Mesodermal cell (in vitro differentiated cells): ENCODE measurements around the gene GP1BB.
"Not testable (repeated sequence)": the region's sequence is repeated elsewhere in the genome, so short reads cannot be mapped to it uniquely, and the experiment has no call there.

ENCODE experiments used
- H3K27ac ChIP-seq: 2 replicates; pipeline ENCODE4 v1.7.0; 2013; ENCODE audit warnings: mild to moderate bottlenecking, low read depth, low read length, moderate library complexity; ENCODE audit not compliant: severe bottlenecking
- H3K36me3 ChIP-seq: 2 replicates; pipeline ENCODE4 v1.7.1; 2013; ENCODE audit warnings: mild to moderate bottlenecking, low read length, moderate library complexity; ENCODE audit not compliant: control insufficient read depth, insufficient read depth
- H3K4me1 ChIP-seq: one replicate; pipeline ENCODE4 v1.7.1; 2013; ENCODE audit warnings: mild to moderate bottlenecking, low read length; ENCODE audit not compliant: insufficient read depth, control insufficient read depth, poor library complexity, severe bottlenecking
- H3K4me3 ChIP-seq: 2 replicates; pipeline ENCODE4 v1.7.0; 2013; ENCODE audit warnings: low read length, control low read depth, mild to moderate bottlenecking; ENCODE audit not compliant: insufficient read depth, poor library complexity, severe bottlenecking; ENCODE audit errors: extremely low read depth
- H3K9me3 ChIP-seq: 2 replicates; pipeline ENCODE4 v1.7.1; 2013; ENCODE audit warnings: mild to moderate bottlenecking, low read length, moderate library complexity; ENCODE audit not compliant: control insufficient read depth
- WGBS, 2 experiments: methylation state at CpG; one replicate each; pipeline ENCODE4 v1.1.5; 2013; ENCODE audit warnings: missing lambda C conversion rate in 2 of 2; ENCODE audit not compliant: insufficient coverage in 2 of 2; 5-methylcytosine and 5-hydroxymethylcytosine counted together

The GP1BB gene

DNA sequence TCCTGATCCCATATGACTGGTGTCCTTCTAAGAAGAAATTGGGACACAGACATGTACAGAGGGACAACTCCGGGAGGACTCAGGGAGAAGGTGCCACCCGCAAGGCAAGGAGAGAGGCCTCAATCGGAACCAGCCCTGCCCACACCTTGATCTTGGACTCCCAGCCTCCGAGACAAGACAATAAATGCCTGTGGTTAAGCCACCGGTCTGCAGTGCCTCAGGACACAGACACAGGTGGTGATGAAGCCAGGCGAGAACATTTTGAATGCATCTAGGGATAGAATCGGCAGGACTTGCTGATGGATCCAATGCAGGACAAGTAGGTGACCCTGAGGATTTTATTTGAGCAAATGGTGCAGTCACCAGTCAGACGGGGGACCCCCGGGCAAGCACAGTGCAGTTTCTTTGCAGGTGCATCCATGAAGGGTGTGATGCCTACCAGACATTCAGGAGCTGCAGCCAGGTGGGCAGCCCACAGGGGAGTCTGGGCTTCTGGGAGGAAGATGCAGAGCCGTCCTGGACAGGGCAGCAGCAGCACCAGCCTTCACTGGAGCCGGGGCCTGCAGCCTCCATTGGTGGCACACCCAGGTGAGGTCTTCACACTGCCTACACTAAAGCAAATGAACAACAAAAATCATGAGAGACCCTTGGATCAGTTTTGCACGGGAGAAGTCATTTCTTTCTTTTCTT, 29.2 kb upstream of the GP1BB start:
- Histone ChIP-seq H3K4me1 (peaks cover 11% of the 10 kb centered on the region), H3K4me3 (no peak overlapping the region), H3K9me3 (no peaks in the 10 kb centered on the region), H3K36me3 (no peaks in the 10 kb centered on the region), H3K27ac (no peak overlapping the region)
- 89 to 93% methylated on average over 10 to 11 of the region's 12 CpGs for WGBS, 2 experiments

DNA sequence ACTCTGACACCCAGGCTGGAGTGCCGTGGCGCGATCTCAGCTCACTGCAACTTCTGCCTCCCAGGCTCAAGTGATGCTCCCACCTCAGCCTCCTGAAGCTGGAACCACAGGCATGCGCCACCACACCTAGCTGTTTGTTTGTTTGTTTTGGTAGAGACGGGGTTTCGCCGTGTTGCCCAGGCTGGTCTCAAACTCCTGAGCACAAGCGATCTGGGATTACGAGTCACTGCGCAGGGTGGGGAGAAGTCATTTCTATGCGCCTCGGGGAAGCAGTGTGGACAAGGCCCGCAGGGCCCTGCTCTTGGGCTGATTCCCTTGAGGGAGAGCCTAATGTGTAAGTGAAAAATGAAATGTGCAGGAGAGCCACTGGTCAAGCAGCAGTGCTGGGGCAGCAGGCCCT, 28.6 kb upstream of the GP1BB start:
- WGBS, 2 experiments, result 87 to 90% methylated on average over 11 to 12 of the region's 13 CpGs

DNA sequence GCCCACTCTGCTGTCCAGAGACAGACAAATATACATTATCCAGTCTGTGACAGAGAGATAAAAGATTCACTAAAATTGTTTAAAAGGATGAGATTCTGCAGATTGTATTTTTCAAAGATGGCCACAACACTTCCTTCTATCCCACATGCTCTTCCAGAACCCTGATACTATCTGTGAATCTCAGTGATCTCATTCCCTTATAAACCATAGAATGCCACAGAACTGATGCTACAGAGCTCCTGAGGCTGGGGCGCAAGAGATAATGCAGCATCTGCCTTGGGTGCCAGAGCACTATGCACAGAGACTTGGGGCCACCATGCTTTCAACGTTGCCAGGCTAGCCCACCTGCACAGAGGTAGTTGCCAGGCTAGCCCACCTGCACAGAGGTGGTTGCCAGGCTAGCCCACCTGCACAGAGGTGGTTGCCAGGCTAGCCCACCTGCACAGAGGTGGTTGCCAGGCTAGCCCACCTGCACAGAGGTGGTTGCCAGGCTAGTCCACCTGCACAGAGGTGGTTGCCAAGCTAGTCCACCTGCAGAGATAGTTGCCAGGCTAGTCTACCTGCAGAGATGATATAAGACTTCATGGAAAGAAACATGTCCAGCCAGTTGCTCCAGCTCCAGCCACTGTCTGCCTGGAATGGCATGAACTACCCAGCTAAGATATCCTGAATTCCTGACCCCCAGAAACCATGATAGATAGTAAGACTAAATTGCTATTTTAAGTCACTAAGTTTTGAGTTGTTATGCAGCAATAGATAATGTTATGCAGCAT, 26.6 kb upstream of the GP1BB start:
- 76 to 90% methylated on average over 2 of the region's 2 CpGs for WGBS, 2 experiments
- H3K4me3 ChIP-seq, result no peak overlapping the region
- H3K9me3 ChIP-seq, result no peaks in the 10 kb centered on the region
- no peak overlapping the region for H3K27ac ChIP-seq
- H3K4me1 ChIP-seq, result peaks cover 6% of the 10 kb centered on the region
- H3K36me3 ChIP-seq, result no peaks in the 10 kb centered on the region

More for the DNA sequence above, 28.6 kb upstream of the GP1BB start:
- Histone ChIP-seq H3K4me3 (no peak overlapping the region), H3K36me3 (no peaks in the 10 kb centered on the region), H3K27ac (no peak overlapping the region), H3K9me3 (no peaks in the 10 kb centered on the region), H3K4me1 (peaks cover 11% of the 10 kb centered on the region)

DNA sequence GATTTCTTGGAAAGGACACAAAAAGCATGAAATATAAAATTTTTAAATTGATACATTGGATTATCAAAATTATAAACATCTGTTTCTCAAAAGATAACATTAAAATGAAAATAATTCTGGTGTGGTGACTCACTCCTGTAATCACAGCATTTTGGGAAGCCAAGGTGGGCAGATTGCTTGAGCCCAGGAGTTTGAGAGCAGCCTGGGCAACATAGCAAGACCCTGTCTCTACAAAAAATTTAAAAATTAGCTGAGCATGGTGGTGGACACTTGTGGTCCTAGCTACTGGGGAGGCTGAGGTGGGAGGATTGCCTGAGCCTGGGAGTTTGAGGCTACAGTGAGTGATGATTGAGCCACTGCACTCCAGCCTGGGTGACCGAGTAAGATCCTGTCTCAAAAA, 25.5 kb upstream of the GP1BB start:
- 100% methylated on average over 1 of the region's 1 CpG; no CpG with 5 or more reads in 1 of the 2 experiments for whole genome bisulfite sequencing, 2 experiments
- H3K4me1 ChIP-seq, H3K36me3 ChIP-seq, H3K9me3 ChIP-seq, H3K4me3 ChIP-seq, H3K27ac ChIP-seq: not testable (repeated sequence)

DNA sequence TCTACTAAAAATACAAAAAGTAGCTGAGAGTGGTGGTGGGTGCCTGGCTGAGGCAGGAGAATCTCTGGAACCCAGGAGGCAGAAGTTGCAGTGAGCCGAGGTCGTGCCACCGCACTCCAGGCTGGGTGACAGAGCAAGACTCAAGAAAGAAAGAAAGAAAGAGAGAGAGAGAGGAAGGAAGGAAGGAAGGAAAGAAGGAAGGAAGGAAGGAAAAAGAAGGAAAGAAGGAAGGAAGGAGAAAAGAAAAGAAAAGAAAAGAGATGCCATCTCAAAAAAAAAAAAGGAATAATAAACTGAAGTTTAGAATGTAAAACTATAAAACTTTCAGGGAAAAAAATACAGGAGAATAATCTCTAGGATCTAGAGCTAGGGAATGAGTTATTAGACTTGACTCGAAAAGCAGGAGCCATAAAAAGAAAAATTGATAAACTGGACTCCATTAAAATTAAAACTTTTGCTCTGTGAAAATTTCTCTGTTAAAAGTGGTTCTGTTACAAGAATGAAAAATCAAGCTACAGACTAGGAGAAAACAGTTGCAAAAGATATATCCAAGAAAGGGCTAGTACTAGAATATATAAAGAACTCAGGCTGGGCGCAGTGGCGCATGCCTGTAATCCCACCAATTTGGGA, 22.4 kb upstream of the GP1BB start:
- H3K36me3 ChIP-seq, result no peaks in the 10 kb centered on the region
- H3K9me3 ChIP-seq, result no peaks in the 10 kb centered on the region
- no peak overlapping the region for H3K27ac ChIP-seq
- WGBS, 2 experiments, result 77 to 93% methylated on average over 4 to 5 of the region's 6 CpGs
- H3K4me3 ChIP-seq, result no peak overlapping the region
- H3K4me1 ChIP-seq, result no peaks in the 10 kb centered on the region

DNA sequence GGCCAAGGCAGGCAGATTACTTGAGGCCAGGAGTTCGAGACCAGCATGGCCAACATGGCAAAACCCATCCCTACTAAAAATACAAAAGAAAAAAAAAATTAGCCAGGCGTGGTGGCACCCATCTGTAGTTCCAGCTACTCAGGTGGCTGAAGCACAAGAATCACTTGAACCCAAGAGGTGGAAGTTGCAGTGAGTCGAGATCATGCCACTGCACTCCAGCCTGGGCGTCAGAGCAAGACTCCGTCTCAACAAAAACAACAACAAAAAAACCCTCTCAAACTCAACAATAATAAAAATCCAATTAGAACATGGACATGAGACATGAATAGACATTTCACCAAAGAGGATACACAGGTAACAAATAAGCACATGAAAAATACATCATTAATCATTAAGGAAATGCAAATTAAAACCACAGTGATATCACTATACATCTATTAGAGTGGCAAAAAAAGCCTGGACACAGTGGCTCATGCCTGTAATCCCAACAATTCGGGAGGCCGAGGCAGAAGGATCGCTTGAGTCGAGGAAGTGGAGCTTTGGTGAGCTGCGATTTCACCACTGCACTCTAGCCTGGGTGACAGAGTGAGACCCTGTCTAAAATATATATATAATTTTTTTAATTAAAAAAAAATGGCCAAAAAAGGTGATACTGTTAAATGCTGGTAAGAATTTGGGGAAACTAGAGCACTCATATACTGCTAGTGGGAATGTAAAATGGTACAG, 21.8 kb upstream of the GP1BB start:
- Histone ChIP-seq H3K9me3 (no peaks in the 10 kb centered on the region), H3K36me3 (no peaks in the 10 kb centered on the region), H3K4me3 (no peak overlapping the region), H3K27ac (no peak overlapping the region), H3K4me1 (no peaks in the 10 kb centered on the region)
- 90 to 96% methylated on average over 4 to 8 of the region's 10 CpGs for WGBS, 2 experiments

DNA sequence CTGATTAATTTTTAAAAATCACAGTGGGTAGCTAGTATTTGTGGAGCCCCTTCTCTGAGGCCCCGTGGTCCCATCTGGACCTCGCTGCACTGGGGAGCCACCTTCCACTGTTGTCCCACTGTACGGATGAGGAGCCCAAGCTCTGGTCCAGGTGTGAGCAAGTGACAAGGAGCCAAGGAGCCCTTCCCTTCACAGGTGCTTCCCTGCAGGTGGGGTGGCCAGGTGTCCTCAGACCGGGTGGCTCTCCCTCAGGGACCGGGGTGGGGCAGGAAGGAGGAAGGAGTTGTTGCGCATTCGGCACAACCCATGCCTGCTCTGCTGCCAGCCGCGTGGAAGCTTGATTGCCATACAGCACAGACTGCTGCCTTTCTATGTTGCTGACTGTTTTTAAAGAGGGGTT, 19.5 kb upstream of the GP1BB start:
- WGBS, 2 experiments, result 88 to 95% methylated on average over 7 to 8 of the region's 9 CpGs
- H3K36me3 ChIP-seq, result no peaks in the 10 kb centered on the region
- H3K27ac ChIP-seq, result no peak overlapping the region
- H3K4me1 ChIP-seq, result no peaks in the 10 kb centered on the region
- no peak overlapping the region for H3K4me3 ChIP-seq
- H3K9me3 ChIP-seq, result no peaks in the 10 kb centered on the region

DNA sequence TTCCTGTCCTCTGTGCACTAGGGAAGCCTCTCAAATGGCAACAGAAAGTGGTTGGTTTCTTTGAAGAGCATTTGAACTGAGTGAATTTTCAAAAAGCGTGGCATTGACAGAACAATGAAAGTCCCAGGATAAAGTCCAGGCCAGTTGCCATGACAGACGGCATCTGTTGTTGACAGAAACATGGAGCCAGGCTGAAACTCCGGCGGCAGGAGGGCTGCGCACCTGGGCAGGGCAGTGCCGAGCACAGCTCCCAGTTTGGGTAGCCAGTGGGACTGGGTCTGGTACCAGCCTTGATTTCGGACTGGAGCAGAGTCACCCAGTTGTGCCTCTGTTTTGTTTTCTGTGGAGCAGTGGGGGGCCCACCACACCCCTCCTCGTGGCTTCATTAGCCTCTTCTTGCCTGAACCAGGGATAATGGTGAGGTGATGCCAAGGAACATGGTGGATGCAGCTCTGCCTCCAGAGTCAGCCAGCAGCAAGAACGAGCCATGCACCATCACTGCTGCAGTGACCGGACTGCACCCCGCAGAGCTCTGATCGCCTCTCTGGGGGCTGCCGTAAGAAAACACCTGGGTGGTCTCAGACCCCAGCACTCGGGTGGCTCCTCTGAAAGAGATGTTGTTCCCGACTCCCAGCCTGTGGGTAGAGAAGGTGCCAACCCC, 18.9 kb upstream of the GP1BB start:
- 89% methylated on average over 14 to 15 of the region's 15 CpGs for WGBS, 2 experiments
- no peaks in the 10 kb centered on the region for H3K36me3 ChIP-seq
- no peaks in the 10 kb centered on the region for H3K9me3 ChIP-seq
- H3K4me1 ChIP-seq, result peaks cover 4% of the 10 kb centered on the region
- H3K27ac ChIP-seq, result no peak overlapping the region
- H3K4me3 ChIP-seq, result no peak overlapping the region

DNA sequence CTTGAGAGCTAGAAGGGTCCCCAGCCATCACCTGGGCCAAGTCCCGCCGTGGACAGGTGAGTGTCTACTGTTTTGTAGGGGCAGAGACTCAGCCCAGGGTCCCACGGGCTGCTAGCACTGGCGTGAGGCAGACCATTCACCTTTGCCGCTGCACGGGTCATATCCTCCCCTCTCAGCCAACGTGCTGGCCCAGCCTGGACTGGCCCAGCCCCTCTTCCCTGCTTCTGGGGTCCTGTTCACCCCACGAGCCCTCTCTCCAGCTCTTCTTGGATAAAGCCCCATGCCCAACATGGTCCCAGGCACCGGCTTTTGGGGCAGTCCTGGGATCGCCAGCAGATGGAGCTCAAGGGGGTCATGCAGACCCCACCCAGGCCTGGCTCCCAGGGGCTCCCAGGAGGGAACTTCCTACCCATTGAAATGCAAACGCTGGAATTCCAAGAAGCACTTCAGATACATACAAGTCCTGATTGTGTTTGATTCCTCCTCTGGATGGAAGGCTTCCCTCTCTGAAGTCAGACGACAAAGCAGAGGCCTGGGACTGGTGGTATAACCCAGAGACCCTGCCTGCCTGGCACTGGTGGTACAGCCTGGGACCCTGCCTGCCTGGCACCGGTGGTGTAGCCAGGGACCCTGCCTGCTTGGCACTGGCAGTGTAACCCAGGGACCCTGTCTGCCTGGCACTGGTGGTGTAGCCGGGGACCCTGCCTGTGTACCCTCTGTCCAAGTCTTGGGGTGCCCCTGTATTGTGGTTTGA, 18.0 kb upstream of the GP1BB start:
- H3K27ac ChIP-seq, result no peak overlapping the region
- peaks cover 9% of the 10 kb centered on the region for H3K4me1 ChIP-seq
- 39 to 42% methylated on average over 13 of the region's 14 CpGs for WGBS, 2 experiments
- no peaks in the 10 kb centered on the region for H3K9me3 ChIP-seq
- no peaks in the 10 kb centered on the region for H3K36me3 ChIP-seq
- H3K4me3 ChIP-seq, result no peak overlapping the region
